ENCODE data around the gene DPYSL4.

Gene DPYSL4

GRCh38 chr10:132186488-132187429 is at the start of gene DPYSL4:
DPYSL4 (plus strand) TSS chr10:132186948; CDS start chr10:132187064, 116 bp downstream.
- DNase-seq, result peak; percentile 36

- DNase-seq, result no peak
These were observed 49.4 kb upstream of the DPYSL4 start for GRCh38 chr10:132137111-132138072.

- DNase-seq, result no peak
These were observed 48.6 kb upstream of the DPYSL4 start for GRCh38 chr10:132138133-132138532.

- DNase-seq, result no peak
These were observed 48.2 kb upstream of the DPYSL4 start for GRCh38 chr10:132138596-132138995.

GRCh38 chr10:132139526-132139925 is 47.2 kb upstream of the DPYSL4 start:
- no peak for DNase-seq

- DNase-seq, result no peak
These were observed 46.4 kb upstream of the DPYSL4 start for GRCh38 chr10:132140167-132140925.

GRCh38 chr10:132141076-132141475 is 45.7 kb upstream of the DPYSL4 start:
- no peak for DNase-seq

GRCh38 chr10:132141526-132142395 is 45.0 kb upstream of the DPYSL4 start:
- DNase-seq, result no peak

GRCh38 chr10:132142396-132143161 is 44.2 kb upstream of the DPYSL4 start:
- DNase-seq, result peak; percentile 51

- DNase-seq, result no peak
These were observed 43.6 kb upstream of the DPYSL4 start for GRCh38 chr10:132143162-132143561.

GRCh38 chr10:132144086-132144485 is 42.7 kb upstream of the DPYSL4 start:
- DNase-seq, result no peak

GRCh38 chr10:132145002-132145401 is 41.7 kb upstream of the DPYSL4 start:
- no peak for DNase-seq

GRCh38 chr10:132145521-132146185 is 41.1 kb upstream of the DPYSL4 start:
- no peak for DNase-seq

GRCh38 chr10:132146271-132146671 is 40.5 kb upstream of the DPYSL4 start:
- DNase-seq, result no peak

GRCh38 chr10:132146941-132147915 is 39.5 kb upstream of the DPYSL4 start:
- no peak for DNase-seq

GRCh38 chr10:132148261-132149251 is 38.2 kb upstream of the DPYSL4 start:
- no peak for DNase-seq

- no peak for DNase-seq
These were observed 37.5 kb upstream of the DPYSL4 start for GRCh38 chr10:132149271-132149670.

- no peak for DNase-seq
These were observed 36.8 kb upstream of the DPYSL4 start for GRCh38 chr10:132149917-132150316.
